GM20000 (cell line): ENCODE data around the gene MIER3.
A peak's percentile ranks its signal among the peaks of the same experiment; 100 is the strongest.

ENCODE experiments used
- DNase-seq: peaks from one replicate; pipeline ENCODE4 v3.0.0; 2012; ENCODE audit warnings: low spot score
- TF ChIP-seq, protein P1 (sequence below): IDR thresholded peaks from 2 replicates; pipeline ENCODE4 v1.5.1; 2012; ENCODE audit warnings: mild to moderate bottlenecking, control low read depth; ENCODE audit errors: extremely low read depth, missing control alignments

The MIER3 gene

DNA sequence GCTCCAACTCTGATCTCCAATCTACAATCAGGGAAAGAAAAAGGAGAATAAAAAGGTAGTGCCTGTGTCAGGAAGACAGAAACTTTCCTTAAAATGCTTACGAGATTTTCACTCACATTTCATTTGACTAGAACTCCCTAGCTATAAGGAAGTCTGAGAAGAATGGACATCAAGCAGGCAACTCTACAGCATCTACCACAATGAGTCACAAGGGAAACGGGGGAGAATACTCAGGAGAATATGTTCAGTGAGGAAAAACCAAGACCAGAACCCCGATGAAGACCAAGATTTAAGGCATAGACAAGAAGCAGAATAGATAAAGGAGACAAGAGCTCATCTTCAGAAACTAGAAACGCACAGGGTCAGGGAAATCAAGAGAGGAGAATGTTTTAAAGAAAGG, 51.5 kb downstream of the MIER3 start:
- DNase-seq = peak; percentile 3

DNA sequence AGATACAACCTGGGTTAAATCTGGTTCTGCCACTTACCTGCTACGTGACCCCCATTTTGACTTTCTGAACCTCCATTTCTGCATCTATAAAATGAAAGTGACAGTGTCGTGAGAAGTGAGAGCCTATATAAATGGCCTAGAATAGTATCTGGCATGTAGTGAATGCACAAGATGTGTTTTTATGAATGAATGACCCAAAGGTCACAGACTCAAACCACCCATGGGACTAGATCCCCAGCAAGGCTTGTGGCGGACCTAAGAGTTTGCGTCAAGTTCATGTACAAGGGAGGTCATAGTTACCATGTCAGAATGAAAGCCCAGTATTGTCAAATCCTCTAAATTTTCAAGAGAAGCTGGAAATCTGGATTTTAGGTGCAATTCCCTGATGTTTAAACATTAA, 53.7 kb downstream of the MIER3 start:
- TF ChIP-seq, protein P1, sequence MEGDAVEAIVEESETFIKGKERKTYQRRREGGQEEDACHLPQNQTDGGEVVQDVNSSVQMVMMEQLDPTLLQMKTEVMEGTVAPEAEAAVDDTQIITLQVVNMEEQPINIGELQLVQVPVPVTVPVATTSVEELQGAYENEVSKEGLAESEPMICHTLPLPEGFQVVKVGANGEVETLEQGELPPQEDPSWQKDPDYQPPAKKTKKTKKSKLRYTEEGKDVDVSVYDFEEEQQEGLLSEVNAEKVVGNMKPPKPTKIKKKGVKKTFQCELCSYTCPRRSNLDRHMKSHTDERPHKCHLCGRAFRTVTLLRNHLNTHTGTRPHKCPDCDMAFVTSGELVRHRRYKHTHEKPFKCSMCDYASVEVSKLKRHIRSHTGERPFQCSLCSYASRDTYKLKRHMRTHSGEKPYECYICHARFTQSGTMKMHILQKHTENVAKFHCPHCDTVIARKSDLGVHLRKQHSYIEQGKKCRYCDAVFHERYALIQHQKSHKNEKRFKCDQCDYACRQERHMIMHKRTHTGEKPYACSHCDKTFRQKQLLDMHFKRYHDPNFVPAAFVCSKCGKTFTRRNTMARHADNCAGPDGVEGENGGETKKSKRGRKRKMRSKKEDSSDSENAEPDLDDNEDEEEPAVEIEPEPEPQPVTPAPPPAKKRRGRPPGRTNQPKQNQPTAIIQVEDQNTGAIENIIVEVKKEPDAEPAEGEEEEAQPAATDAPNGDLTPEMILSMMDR = no peak
- no peak for DNase-seq

More for the DNA sequence above, 51.5 kb downstream of the MIER3 start:
- TF ChIP-seq, protein P1 = no peak

DNA sequence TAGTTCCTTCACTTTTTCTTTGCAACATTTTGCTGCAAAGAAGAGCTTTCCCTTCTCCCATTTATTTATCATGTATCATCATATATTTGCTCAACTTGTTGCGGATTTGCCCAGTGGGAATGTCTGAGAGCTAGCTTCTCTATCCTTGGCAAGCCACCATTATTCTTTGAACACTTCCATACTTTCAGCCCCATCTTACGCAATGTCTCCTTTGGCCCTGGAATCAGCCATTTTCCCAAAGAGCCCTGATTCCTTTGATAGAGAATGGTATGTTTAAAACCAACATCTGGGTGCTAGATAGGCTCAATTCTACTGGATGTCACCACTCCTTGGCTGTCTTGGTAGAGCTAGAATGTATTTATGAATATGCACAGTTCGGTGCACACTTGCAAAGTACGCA, 55.2 kb downstream of the MIER3 start:
- no peak for DNase-seq
- TF ChIP-seq, protein P1 = no peak

DNA sequence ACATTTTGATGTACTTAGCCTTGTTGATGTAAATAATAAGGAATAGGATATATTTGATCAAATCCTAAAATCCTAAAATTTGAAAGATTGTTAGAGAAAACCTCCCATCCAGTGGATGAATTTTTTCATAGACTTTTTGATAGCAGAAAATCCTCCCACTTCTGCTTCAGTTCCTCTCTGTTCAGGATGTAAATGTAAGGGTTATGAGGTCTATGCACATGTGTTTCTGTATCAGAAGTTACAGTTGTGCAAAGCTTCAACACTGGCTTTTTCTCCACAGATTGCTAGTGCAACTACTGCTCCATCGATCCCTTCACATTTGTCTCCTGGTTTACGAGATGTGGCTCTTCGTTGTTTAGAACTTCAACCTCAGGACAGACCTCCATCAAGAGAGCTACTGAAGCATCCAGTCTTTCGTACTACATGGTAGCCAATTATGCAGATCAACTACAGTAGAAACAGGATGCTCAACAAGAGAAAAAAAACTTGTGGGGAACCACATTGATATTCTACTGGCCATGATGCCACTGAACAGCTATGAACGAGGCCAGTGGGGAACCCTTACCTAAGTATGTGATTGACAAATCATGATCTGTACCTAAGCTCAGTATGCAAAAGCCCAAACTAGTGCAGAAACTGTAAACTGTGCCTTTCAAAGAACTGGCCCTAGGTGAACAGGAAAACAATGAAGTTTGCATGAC, 58.5 kb downstream of the MIER3 start:
- no peak for DNase-seq
- TF ChIP-seq, protein P1 = no peak

DNA sequence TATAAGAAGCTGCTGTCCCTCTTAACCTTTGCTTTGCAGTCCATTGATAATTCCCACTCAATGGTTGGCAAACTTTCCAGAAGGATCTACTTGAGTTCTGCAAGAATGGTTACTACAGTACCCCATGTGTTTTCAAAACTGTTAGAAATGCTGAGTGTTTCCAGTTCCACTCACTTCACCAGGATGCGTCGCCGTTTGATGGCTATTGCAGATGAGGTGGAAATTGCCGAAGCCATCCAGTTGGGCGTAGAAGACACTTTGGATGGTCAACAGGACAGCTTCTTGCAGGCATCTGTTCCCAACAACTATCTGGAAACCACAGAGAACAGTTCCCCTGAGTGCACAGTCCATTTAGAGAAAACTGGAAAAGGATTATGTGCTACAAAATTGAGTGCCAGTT, 70.4 kb downstream of the MIER3 start:
- TF ChIP-seq, protein P1 = no peak
- DNase-seq = no peak

DNA sequence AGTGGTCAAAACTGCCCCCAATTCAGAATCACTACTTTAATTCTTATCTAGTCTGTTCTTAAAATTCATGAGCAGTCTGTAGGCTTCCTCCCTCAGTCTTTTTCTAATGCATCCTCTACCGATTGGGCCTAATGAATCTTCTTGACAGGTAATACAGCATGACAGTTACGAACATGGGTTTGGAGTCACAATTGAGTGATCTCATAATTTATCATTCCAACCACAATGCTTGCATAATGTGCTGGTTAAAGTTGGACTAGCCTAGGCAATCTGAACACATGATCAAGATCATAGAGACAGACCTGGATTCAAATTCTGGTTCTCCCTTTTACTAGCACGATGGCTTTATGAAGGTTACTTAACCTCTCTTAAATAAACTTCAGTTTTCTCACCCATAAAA, 75.6 kb downstream of the MIER3 start:
- TF ChIP-seq, protein P1 = no peak
- DNase-seq = no peak

DNA sequence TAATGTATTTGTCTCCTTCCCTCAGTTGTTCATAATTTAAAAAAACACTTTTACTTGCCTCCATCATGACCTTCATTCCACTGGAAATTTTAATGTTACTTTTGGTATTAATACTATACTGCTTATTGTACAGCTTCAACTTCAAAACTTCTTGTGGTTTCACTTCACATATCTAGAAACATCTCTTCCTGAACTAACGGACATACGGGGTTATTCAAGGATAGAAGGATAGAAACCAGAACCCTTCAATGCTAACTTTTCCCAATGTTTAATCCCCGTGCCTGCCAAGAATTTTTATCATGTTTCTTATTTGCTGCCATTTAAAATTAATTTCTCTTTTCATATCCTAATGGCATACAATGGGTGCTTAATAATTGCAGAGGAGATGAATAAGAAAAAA, 78.9 kb downstream of the MIER3 start:
- no peak for DNase-seq
- TF ChIP-seq, protein P1 = no peak
